ENCODE results near the gene S100P.
"Not testable (repeated sequence)": the region's sequence is repeated elsewhere in the genome, so short reads cannot be mapped to it uniquely, and the experiment has no call there.

The S100P gene

DNA sequence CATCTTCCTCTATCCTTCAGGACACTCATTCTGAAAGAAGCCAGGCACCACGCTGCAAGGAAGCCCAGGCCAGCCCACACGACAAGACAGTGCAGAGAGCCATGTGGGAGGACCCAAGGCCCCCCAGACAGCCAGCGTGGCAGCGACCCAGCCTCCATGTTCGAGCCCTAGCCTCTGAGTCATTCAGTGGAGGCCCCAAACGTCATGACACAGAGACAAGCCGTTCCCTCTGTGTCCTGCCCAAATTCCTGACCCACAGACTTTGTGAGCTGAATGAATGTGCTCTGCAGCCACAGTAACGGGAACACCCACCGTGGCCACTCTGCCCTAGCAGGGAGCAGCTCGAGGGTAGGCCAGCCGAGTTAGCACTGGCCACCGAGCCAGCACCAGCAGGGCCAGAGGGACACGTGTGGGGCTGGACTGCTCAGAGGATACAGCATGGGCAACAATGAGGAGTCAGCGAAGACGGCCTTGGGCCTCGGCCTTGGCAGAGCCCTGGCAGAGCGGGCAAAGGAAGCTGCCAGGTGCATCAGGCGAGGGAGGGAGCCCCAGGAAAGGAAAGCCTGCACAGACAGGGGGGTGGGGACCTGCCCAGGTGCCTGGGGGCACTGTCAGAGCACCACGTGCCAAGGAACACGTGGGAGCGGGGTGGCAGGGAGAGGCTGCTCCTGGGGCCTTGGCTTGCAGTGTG is 30.9 kb downstream of the S100P start:
- no peak for DNase-seq (ENCODE audit: low read depth in 2 of 2)

DNA sequence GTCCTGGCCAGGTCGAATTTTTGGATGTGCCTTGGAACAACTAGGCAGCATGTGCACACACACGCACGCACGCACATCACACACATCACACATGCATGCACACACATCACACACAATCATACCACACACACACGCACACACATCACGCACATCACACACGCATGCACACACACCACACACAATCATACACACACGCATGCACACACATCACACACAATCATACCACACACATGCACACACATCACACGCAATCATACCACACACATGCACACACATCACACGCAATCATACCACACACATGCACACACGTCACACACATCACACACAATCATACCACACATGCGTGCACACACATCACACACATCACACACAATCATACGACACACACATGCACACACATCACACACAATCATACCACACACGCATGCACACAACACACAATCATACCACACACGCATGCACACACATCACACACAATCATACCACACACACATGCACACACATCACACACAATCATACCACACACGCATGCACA is 31.8 kb downstream of the S100P start:
- not testable (repeated sequence) for DNase-seq (ENCODE audit: low read depth in 2 of 2)

DNA sequence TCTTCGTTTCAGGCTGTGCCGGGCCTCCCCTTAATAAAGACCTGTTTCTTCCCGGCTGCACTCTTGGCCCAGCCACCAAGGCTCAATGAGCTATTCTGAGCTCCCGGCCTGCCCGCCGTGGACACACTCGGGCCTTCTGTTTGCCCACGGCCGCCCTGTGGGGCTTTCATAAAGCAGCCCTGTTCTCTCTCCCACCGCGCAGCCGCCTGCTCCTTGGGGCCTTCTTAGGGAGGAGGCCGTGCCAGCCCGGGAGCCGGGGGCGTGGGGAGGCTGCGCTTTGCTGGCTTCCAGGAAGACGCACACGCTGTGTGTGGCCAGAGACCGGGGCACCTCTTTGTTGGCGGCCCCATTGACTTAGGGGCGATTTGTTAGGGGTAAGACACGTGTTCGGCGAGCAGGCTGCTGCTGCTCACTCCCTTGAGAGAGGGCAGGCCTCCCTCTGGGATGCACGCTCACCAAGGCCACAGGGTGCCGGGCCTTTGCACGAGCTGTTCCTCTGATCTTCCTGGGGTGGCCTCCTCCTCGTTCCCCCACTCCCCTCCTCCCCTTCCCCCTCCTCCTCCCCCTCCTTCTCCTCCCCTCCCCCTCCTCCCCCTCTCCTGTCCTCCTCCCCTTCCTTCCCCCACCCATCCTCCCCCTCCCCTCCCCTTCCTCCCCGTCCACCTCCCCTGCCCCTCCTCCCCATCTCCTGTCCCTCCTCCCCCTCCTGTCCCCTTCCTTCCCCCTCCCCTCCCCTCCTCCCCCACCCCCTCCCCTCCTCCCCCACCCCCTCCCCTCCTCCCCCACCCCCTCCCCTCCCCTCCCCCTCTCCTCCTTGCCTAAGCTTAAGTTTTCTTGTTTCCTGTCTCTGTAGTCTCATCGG is 33.6 kb downstream of the S100P start:
- DNase-seq (ENCODE audit: low read depth in 2 of 2), result no peak

DNA sequence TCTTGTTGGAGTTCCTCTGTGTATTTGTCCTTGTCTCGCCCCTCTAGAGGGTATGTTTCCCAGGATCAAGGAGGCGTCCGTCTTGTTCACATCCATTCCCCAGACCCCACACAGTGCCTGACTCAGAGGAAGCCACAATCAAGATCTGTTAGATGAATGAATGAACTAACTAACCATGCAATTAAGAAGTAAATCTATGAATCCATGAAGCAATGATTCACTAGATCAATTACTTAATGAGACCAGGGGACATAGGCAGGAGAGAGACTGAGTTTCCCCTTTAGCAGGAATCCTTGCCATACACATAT is 34.2 kb downstream of the S100P start:
- no peak for DNase-seq (ENCODE audit: low read depth in 2 of 2)

DNA sequence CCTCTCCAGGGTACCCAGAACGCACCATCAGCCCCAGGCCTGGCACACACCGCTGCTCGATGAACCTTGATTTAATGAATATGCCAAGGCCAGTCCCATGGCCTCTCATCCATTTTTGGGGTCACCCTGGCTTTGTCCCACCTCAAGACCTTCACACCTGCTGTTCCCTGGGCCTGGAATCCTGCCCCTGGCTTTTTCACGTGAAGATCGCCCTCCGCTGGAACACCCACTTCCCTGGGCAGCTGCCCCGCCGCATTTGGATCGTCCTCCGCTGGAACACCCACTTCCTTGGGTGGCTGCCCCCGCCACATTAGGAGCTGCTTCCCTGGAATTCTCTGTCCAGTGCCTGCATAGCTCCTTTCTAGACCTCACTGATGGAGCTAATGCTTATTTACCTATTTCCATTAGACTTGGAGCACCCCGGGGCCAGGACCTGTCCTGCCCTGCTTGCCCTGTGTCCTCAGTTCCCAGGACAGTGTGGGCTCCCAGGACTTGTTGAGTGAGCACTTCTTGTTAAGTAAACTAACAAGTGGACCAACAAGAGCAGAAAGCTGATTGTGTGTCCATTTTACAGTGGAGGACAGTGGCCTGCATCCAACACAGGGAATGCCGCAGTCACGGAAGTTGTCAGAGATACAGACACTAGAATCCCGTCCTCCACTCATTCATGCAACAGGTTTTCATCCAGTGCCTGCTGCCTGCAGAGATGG is 34.8 kb downstream of the S100P start:
- no peak for DNase-seq (ENCODE audit: low read depth in 2 of 2)

DNA sequence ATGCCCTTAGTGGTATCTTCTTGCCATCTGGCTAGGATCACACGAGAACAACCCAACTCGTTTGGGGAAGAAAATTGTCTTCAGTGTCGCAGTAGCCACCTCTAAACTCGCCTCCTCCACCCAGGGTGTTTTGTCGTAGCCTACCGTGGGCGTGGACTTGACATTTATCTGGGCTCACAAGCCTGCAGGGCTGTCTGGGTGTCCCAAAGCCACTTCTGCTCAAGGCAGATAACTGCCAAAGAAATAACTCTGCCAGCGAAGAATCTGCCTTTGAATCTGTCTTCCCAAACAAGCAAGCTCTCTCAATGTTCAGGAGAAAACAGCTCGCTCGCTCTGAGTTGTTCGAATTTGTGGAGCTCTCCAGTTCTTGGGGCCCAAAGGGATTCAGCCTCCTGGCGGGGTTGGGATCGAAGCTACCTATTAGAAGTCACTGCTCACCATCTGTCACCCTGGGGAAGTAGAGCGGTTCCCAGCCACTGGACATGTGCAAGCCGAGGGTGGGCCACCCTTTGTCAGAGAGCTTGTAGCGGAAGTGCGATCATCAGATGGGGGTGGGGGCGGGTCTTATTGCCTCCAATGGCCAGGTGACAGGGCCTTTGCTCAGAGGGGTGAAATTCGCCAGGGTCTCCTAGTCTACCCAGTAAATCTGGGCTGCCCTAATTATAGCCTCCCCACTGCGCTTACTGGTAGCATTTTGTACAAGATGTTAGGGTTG is 37.1 kb downstream of the S100P start:
- no peak for DNase-seq (ENCODE audit: low read depth in 2 of 2)

DNA sequence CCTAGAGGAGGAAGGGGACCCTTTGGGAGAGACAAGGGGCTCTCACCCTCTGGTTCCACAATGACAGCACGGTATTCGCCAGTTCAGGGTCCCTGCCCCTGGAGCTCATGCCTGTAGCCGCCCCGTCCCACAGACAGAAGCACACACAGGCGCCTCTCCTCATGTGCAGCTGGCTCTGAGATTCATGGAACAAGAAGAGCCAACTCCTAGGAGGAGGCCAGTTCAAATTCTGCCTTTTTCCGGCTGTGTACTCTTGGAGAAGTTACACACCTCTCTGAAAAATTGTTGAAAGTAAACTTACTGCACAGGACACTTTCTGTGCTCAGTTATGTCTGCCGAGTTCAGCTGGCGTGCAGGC is 37.6 kb downstream of the S100P start:
- no peak for DNase-seq (ENCODE audit: low read depth in 2 of 2)

DNA sequence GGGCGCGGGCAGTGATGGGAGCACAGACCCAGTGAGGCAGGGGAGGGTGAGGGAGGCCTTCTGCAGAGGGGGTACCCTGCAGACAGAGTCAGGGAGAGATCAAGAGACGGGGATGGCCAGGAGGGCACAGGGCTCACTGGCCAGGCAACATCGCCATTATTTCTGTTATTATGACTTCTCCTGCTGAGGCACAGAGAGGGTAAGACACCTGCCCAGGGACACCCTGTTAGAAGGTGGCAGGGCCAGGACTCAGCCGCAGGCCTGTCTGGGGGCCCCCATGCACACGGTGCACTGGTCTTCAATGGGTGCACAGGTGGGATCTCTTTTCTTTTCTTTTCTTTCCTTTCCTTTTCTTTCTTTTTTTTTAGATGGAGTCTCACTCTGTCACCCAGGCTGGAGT is 38.1 kb downstream of the S100P start:
- DNase-seq (ENCODE audit: low read depth in 2 of 2), result no peak

DNA sequence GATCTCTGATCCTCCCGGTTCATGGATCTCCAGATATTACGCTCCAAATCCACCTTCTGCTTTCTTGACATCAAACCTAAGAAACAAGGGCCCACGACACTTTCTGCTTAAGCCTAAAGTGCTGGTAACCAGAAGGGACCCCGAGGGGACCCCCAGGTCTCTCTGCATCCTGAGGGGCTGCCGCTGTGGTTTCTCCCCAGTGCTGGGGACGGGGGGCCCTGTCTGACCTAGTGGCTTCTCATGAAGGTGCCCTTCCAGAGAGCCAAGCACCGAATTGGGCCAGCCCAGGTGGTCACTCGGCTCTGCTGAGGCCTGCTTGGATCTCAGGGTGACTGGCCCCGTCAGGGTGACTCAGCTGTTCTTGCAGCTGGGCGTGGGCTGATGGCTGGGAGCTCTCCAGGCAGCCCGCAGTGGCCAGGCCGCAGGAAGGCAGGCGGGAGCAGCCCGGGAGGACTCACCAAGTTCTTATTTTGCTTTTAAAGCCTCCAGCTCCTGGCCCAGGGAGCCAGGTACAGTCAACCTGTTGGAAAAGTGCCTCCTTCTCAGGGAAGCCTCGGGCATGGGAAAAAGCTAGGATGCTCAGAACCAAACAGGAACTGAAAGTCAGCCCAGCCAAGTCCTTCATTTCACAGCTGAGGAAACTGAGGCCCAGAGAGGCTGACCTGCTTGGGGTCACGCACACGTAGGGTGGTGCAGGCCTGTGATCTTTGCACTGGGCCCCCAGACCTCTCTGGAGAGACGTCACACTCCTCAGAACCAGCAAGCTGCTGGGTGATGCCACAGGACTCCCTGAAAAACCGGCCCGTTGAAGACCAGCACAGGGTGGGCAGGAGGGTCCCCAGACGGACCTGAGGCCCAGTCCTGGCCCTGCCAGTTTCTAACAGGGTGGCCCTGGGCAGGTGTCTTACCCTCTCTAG is 39.0 kb downstream of the S100P start:
- no peak for DNase-seq (ENCODE audit: low read depth in 2 of 2)

DNA sequence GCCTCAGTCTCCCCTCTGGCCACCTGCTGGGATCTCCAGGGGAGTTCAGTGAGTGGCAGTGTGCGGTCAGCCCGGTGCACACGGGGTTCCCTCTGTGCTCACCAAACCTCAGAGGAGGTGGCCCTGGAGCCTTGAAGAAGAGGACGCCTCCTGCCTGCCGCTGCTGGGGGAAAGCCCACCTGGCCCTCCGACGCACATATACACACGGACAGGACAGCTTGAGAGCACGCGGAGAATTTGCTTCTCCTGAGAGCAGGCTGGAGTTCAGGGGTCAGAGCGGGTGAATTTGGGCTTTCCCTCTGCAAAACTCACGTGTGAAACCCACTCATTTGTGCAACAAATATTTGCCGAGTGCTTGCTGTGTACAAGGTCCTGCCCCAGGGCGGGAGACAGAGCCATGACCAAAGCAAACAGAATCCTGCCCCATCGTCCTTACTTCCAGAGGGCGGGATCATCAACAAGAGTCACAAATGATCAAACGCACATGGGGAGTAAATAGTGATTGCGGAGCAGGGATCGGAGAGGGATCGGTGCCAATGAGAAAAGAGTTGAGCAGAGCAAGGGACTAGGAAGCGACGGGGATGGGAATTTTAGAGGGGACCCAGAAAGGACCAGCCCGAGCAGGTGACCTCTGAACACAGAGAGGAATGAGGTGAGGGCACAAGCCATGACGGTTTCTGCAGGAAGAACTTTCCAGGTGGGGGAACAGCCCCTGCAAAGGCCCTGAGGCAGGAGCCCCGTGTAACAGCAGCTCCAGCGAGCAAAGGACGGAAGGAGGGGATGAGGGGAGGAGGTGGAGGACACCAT is 39.9 kb downstream of the S100P start:
- no peak for DNase-seq (ENCODE audit: low read depth in 2 of 2)

DNA sequence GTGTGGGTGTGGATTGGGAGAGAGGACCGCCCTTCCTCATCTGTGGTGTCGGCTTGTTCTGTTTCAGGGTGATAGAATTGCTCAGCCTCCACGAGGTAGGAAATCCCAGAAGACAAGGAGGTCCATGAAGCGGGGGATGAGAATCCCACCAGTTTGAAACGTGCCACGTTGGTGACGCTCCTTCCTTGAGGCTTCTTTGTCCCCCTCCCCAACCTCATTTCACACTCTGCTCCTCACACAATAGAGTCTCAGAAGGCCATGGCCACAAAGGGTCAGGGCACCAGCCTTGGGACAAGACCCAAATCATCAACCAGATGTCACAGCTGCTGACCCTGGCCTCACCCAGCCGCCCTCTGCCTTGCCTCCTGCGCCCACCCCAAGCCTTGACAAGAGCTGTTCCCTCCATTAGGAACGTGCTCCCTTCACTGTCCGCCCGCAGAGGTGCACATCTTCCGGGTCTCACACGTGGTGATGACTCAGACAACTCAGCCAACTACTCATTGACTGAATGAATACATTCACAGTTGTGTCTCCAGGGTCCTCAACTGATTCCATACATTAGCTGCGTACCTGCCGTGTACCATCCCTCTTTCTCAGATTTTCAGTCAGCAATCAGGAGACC is 40.6 kb downstream of the S100P start:
- no peak for DNase-seq (ENCODE audit: low read depth in 2 of 2)

DNA sequence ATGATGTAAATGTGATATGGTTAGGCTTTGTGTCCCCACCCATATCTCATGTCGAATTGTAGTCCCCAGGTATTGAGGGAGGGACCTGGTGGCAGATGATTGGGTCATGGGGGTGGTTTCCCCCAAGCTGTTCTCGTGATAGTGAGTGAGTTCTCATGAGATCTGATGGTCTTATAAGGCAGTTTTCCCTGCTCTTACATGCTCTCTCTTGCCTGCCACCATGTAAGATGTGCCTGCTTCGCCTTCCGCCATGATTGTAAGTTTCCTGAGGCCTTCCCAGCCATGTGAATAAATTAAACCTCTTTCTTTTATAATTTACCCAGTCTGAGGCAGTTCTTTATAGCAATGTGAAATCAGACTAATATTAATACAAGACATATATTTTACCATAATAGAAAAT is 46.2 kb downstream of the S100P start:
- DNase-seq (ENCODE audit: low read depth in 2 of 2), result no peak

DNA sequence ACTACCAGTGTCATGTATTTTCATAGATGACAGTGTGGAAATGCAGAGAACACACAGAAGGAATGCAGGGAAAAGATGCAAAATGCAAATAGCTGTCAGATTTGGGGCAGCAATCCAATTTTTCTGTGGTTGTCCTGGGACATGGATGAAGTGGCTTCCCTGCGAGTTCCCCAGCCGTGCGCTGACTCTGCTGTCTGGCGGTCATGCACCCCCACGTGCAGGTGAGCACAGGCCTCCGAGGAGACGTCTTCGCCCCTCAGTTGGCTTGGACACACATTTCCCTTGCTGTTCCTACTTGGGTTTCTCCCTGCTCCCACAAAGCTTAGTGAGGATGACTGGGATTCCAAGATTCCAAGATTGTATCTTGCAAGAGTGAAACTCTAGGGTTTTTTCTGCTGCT is 46.7 kb downstream of the S100P start:
- DNase-seq (ENCODE audit: low read depth in 2 of 2), result no peak

DNA sequence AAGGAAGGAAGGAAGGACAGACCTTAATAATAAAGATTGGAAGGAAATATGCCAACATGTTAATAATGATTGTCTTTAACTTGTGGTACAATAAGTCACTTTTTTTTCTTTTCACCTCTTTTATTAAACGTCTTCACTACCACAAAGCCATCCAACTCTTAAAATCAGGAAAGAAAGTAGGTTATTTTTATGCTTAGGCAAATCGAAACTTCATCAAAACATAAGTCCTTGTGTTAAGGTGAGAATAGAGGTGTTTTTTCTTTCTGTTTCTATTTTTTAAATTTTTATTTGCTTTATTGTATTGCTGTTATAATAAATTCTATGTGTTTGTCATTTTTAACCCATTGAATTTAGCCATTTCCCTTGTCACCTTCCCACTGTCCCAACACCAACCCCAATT is 48.8 kb downstream of the S100P start:
- DNase-seq (ENCODE audit: low read depth in 2 of 2), result no peak

DNA sequence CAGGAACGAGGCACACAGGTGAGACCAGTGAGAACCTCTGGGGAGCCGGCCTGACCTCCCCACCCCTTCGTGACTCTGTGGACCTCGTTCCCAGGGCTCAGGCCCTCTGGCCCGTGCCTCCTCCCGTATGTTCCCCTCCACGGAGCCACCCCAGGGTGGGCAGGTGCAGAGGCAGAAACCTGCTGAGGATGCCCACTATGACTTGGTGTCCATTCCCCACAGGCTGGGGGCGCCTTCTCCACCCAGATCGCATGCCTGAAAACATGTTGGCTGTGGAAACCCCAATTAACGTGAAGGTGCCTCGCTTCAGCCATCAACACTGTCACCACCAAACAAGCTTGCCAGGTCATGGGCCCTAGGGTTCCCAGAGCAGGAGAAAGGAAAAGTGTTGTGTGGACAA is 49.3 kb downstream of the S100P start:
- no peak for DNase-seq (ENCODE audit: low read depth in 2 of 2)
